ENCODE results near the gene HMCN2. TPM values are rescaled to one million over a fixed set of nuclear protein-coding genes. Genes with fewer than 3 reads are reported as not detected.

Gene HMCN2
- polyA plus RNA-seq, 2 of the 4 experiments (the other 2 are of a cell fraction): 0.01 TPM; not detected in 1

DNA sequence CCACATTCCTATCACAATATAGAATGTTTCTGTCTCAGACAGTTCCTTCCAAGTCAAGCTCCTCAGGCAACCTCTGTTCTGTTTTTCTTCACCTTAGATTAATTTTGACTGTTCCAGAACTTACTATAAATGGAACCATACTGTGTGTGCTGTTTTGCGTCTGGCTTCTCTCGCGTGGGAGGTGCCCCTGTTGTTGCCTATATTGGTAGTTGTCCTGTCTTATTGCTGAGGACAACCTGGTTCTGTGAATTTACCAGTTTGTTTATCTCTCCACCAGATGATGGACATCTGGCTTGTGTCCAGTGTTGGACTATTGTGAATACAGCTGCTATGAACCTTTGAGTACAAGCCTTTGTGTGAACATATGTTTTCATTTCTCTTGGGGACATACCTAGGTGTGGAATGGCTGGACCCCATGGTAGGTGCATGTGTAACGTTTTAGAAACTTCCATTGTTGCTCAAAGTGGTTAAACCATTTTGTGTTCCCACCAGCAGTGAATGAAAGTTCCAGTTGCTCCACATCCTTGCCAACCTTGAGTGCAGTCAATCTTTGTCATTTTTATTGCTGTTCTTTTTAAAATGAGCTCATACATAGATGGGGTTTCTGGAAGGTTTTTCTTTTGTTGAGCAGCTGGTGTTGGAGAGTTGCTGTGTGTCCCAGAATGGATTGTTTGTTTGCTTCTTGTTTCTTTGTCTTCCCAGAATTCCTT is 18.1 kb downstream of the HMCN2 start:
- ATAC-seq: no peak
- Histone ChIP-seq H3K4me1 (no peaks in the 10 kb centered on the region), H3K9me3 (no peaks in the 10 kb centered on the region), H3K27ac (no peak overlapping the region), H3K4me3 (no peak overlapping the region), H3K4me2 (no peak overlapping the region)
- no peak for FAIRE-seq
- POLR2A ChIA-PET: no interaction called here
- no peak for DNase-seq (ENCODE audit: low read depth in 1 of 2, low spot score in 1 of 2)
- TF ChIP-seq BCL3 (IDR thresholded peaks at IDR 0.05): no peak
- no peak for TF ChIP-seq KDM5A (IDR thresholded peaks at IDR 0.05)
- no peak for TF ChIP-seq ATOH8 (CRISPR knock-in tag; IDR thresholded peaks at IDR 0.05; ENCODE audit: low read depth)
- no peak for TF ChIP-seq HMGXB4 (CRISPR knock-in tag; IDR thresholded peaks at IDR 0.05; ENCODE audit: borderline replicate concordance)
- no peak for TF ChIP-seq RFX5 (IDR thresholded peaks at IDR 0.05)
- TF ChIP-seq HDAC2 (IDR thresholded peaks at IDR 0.05): no peak
- no peak for TF ChIP-seq POLR2A (IDR thresholded peaks at IDR 0.05; ENCODE audit: low read length)
- no peak for TF ChIP-seq SMC3 (IDR thresholded peaks at IDR 0.05)
- TF ChIP-seq, protein P1, sequence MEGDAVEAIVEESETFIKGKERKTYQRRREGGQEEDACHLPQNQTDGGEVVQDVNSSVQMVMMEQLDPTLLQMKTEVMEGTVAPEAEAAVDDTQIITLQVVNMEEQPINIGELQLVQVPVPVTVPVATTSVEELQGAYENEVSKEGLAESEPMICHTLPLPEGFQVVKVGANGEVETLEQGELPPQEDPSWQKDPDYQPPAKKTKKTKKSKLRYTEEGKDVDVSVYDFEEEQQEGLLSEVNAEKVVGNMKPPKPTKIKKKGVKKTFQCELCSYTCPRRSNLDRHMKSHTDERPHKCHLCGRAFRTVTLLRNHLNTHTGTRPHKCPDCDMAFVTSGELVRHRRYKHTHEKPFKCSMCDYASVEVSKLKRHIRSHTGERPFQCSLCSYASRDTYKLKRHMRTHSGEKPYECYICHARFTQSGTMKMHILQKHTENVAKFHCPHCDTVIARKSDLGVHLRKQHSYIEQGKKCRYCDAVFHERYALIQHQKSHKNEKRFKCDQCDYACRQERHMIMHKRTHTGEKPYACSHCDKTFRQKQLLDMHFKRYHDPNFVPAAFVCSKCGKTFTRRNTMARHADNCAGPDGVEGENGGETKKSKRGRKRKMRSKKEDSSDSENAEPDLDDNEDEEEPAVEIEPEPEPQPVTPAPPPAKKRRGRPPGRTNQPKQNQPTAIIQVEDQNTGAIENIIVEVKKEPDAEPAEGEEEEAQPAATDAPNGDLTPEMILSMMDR (IDR thresholded peaks at IDR 0.05): no peak
- no peak for TF ChIP-seq MAX (IDR thresholded peaks at IDR 0.05)
- CTCF ChIA-PET: interaction anchor here (0.8 to 2.9 kb wide), 8 partner anchors 11 to 763 kb away, joined by 3 to 9 read pairs (median 4); no protein-coding TSS in a partner anchor
- WGBS (ENCODE audit: missing lambda C conversion rate): 21% methylated on average over 4 of the region's 4 CpGs

GRCh38 chr9:130284249-130284625 is 18.7 kb downstream of the HMCN2 start:
- 44% methylated on average over 9 of the region's 10 CpGs for WGBS (ENCODE audit: missing lambda C conversion rate)
- Histone ChIP-seq H3K4me3 (no peak overlapping the region), H3K4me2 (no peak overlapping the region), H3K27ac (no peak overlapping the region), H3K4me1 (no peaks in the 10 kb centered on the region), H3K9me3 (no peaks in the 10 kb centered on the region)
- no peak for DNase-seq (ENCODE audit: low read depth in 1 of 2, low spot score in 1 of 2)
- no peak for ATAC-seq
- no peak for FAIRE-seq
- CTCF ChIA-PET: interaction anchor here (0.8 to 2.9 kb wide), 7 partner anchors 12 to 763 kb away, joined by 3 to 9 read pairs (median 4); no protein-coding TSS in a partner anchor
- TF ChIP-seq MAFK (IDR thresholded peaks at IDR 0.05; ENCODE audit: partially characterized antibody) (no peak), RARB (CRISPR knock-in tag; IDR thresholded peaks at IDR 0.05) (no peak), EHF (CRISPR knock-in tag; IDR thresholded peaks at IDR 0.05) (no peak), RCOR1 (IDR thresholded peaks at IDR 0.05; ENCODE audit: low read depth, low read length) (no peak), TP53 (CRISPR knock-in tag; IDR thresholded peaks at IDR 0.05) (no peak), FOSL2 (IDR thresholded peaks at IDR 0.05) (no peak), FOSL2 (CRISPR knock-in tag; IDR thresholded peaks at IDR 0.05) (no peak), HOXA7 (CRISPR knock-in tag; IDR thresholded peaks at IDR 0.05) (no peak), RNF2 (IDR thresholded peaks at IDR 0.05; ENCODE audit: borderline replicate concordance, low read depth) (no peak)
- TF ChIP-seq, protein P2, sequence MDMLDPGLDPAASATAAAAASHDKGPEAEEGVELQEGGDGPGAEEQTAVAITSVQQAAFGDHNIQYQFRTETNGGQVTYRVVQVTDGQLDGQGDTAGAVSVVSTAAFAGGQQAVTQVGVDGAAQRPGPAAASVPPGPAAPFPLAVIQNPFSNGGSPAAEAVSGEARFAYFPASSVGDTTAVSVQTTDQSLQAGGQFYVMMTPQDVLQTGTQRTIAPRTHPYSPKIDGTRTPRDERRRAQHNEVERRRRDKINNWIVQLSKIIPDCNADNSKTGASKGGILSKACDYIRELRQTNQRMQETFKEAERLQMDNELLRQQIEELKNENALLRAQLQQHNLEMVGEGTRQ (IDR thresholded peaks at IDR 0.05): no peak
- POLR2A ChIA-PET: no interaction called here
